ENCODE data around the gene CCDC40.
"Not testable (repeated sequence)": the region's sequence is repeated elsewhere in the genome, so short reads cannot be mapped to it uniquely, and the experiment has no call there.

The CCDC40 gene

GRCh38 chr17:80086081-80086480 lies 49.6 kb downstream of the CCDC40 start:
- no peak for DNase-seq

DNA sequence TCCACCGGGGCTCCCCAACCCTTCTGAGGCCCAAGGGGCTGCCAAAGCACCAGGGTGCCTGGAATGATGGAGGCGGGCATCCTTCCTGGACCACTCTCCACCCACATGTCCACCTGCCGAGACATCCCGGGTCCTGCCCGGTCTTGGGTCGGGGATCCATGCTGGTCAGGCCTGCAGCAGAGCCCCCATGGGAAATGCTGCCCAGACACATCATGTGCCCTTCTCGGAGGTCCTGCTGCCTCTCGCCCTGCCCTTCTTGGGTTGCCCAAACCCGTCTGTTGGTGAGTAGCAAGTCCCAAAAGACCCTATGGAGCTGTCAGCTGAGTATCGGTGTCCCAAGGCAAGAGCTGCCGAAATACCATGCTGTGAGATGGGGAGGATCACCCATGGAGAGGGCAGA lies 50.2 kb downstream of the CCDC40 start:
- DNase-seq: no peak

DNA sequence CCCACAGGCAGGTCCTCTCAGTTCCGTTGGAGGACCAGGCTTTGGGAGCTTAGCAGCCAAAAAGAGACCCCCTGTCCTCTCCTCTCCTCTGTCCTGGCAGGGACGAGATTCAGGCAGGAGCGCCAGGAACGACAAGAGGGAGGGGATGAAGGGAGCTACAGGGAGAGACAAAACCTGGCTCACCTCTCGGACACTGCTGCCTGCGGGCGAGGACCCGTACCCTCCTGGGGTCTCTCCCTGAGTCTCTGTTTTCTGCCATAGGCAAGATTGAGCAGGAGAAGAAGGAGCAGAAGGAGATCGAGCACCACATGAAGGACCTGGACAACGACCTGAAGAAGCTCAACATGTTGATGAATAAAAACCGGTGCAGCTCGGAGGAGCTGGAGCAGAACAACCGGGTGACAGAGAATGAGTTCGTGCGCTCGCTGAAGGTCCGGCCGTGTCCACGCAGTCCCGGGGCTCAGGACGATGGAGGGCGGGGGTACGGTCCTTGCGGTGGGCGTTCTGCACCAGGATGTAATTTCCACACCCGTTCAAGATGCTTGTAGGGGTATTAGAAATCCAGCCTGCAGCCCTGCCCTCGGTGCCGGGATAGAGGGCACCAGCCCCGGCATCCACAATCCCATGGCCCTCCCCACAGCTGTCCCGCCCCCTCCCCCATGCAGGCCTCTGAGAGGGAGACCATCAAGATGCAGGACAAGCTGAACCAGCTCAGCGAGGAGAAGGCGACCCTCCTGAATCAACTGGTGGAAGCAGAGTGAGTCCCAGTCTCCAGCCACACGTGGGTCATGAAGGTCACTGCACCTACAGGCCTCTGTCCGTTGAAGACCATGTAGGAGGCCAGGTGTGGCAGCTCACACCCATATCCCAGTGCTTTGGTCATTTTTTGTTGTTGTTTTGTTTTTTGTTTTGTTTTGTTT lies 51.2 kb downstream of the CCDC40 start:
- no peak for DNase-seq

GRCh38 chr17:80089762-80090161 lies 53.3 kb downstream of the CCDC40 start:
- no peak for DNase-seq

- not testable (repeated sequence) for DNase-seq
Observed at GRCh38 chr17:80090164-80090563, 53.7 kb downstream of the CCDC40 start.

GRCh38 chr17:80091376-80091775 lies 54.9 kb downstream of the CCDC40 start:
- DNase-seq: no peak

- no peak for DNase-seq
Observed at GRCh38 chr17:80092959-80093358, 56.5 kb downstream of the CCDC40 start.

GRCh38 chr17:80095038-80095843 lies 58.8 kb downstream of the CCDC40 start:
- no peak for DNase-seq

DNA sequence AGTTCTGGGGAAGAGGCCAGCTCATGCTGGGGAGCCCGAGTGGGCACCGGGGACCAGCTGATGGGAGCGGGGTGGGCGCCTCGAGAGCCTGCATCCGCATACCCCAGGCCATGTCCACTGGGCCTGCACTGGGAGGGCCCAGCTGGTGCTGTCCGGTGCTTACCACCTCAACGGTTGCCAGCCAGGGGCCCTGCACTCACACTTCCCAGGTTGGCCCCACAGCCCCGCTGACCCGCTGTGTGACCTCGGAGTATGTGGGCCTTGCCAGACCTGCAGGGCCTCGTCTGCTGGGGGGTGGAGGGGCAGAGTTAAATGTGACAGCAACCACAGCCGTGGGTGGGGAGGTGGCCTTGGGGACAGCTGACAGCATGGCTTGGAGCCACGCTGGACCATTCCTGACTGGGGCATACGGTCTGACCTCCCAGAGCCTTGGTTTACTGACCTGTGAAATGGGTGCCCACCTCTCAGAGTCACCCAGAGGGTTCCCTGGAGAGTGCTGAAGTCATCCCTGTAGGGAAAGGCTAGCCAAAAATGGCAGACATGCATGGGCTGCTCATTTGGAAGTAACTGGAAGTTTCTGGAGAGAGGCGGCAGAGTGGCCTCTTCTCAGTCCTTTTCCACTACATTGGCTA lies 59.5 kb downstream of the CCDC40 start:
- no peak for DNase-seq

GRCh38 chr17:80096561-80097021 lies 60.1 kb downstream of the CCDC40 start:
- no peak for DNase-seq

DNA sequence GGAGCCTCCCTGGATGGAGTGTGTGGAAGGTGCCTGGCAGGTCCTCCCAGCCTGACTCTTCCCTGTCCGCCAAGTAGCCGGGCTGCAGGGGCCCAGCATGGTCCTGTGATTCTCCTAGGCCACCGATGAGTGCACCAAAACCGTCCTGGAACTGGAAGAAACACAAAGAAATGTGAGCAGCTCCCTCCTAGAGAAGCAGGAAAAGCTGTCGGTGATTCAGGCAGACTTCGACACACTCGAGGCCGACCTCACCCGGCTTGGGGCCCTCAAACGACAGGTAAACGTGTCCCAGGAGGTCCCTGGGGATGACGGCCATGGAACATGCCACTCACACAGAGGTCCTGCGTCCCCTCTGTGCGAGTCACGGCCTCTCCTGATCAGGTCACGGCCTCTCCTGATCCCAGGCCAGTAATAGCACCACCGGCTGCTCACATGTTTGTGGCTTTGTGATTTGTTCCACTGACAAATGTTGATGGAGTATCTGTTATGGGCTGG lies 60.7 kb downstream of the CCDC40 start:
- DNase-seq: no peak

DNA sequence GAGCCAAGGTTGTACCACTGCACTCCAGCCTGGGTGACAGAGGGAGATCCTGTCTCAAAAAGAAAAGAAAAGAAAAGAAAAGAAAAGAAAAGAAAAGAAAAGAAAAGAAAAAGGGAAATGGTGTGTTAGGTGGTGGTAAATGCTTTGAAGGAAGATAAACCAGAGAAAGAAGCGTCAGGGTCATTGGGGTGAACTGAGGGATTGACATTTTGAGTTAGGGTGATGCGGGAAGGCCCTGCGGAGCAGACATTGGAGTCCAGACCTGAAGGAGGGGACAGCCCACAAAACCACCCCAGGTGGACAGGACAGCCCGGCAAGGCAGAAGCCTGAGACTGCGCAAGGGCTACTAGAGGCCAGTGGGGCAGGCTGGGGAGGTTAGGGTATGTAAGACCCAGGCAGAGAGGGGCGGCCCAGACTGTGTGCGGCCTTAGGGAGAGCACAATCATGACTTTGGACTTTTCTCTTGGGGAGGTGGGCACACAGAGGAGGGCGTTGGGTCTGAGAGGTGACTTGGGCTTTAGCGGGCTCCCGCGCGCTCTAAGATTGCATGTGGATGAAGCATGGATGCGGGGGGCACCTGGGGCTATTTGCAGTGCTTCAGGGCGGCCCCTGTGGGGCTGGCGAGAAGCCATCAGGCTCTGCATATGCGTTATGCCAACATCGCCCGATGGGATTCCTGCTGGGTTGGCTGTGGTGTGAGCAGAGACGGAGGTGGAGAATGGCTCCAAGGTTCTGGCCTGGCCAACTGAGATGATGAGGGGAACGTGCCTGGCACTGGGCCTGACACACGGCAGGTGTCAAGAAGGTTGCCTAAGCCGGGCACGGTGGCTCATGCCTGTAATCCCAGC lies 61.6 kb downstream of the CCDC40 start:
- no peak for DNase-seq

DNA sequence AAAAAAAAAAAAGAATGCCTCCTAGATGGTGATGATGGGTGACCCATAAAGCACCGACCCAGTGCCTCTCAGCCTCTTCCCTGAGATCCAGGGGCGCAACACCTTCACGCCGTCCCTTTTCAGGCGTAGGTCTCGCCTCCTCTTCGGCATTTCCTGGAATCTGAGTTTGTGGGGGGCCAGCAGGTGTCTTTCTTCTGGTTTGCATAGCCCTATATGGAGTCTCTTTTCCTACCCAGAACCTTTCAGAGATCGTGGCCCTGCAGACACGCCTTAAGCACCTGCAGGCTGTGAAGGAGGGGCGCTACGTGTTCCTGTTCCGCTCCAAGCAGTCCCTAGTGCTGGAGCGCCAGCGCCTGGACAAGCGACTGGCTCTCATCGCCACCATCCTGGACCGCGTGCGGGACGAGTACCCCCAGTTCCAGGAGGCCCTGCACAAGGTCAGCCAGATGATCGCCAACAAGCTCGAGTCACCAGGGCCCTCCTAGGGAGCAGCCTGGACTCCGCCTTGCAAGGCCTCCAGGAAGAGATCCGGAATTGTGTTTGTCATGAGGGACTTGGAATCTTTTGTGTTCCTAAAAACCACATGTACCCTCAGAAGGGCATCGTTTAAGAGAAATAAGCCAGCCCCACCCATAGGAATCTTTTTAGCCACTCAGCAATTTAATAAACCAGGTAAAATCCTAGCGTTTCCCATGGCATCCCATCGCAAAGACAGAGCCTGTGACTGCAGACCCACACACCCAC lies 63.0 kb downstream of the CCDC40 start:
- DNase-seq: no peak

DNA sequence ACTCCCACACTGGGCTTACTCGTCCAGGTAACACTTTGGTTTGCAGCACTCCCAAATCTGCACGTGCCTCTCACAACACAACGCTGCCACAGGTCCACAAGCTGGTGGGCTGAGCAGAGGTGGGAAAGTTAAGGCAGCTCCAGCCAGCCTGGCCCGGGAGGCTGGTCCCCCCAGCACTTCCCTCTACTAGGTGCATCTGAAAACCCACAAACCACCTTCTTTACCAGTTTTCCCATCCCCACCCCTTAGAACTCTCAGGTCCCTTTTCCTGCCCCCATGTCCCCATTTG lies 63.5 kb downstream of the CCDC40 start:
- no peak for DNase-seq

GRCh38 chr17:80101011-80101945 lies 64.8 kb downstream of the CCDC40 start, which contains the start of gene GAA:
GAA (plus strand) TSS chr17:80101581; CDS start chr17:80104587, 3,006 bp downstream.
- DNase-seq: no peak

DNA sequence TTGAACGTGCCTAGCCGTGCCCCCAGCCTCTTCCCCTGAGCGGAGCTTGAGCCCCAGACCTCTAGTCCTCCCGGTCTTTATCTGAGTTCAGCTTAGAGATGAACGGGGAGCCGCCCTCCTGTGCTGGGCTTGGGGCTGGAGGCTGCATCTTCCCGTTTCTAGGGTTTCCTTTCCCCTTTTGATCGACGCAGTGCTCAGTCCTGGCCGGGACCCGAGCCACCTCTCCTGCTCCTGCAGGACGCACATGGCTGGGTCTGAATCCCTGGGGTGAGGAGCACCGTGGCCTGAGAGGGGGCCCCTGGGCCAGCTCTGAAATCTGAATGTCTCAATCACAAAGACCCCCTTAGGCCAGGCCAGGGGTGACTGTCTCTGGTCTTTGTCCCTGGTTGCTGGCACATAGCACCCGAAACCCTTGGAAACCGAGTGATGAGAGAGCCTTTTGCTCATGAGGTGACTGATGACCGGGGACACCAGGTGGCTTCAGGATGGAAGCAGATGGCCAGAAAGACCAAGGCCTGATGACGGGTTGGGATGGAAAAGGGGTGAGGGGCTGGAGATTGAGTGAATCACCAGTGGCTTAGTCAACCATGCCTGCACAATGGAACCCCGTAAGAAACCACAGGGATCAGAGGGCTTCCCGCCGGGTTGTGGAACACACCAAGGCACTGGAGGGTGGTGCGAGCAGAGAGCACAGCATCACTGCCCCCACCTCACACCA lies 65.7 kb downstream of the CCDC40 start:
- DNase-seq: no peak

GRCh38 chr17:80102664-80103448 lies 66.4 kb downstream of the CCDC40 start:
- no peak for DNase-seq

DNA sequence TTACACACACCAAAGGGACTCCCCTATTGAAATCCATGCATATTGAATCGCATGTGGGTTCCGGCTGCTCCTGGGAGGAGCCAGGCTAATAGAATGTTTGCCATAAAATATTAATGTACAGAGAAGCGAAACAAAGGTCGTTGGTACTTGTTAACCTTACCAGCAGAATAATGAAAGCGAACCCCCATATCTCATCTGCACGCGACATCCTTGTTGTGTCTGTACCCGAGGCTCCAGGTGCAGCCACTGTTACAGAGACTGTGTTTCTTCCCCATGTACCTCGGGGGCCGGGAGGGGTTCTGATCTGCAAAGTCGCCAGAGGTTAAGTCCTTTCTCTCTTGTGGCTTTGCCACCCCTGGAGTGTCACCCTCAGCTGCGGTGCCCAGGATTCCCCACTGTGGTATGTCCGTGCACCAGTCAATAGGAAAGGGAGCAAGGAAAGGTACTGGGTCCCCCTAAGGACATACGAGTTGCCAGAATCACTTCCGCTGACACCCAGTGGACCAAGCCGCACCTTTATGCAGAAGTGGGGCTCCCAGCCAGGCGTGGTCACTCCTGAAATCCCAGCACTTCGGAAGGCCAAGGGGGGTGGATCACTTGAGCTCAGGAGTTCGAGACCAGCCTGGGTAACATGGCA lies 67.1 kb downstream of the CCDC40 start:
- no peak for DNase-seq
